WTC11 (cell line): ENCODE measurements around the gene MCRIP2. TPM values are rescaled to one million over a fixed set of nuclear protein-coding genes. Genes with fewer than 3 reads are reported as not detected.
A peak's percentile ranks its signal among the peaks of the same experiment; 100 is the strongest.

ENCODE experiments used
- ATAC-seq: fragments of 200-7000 bp; cut with Tn5 transposase; 2 replicates; pipeline ENCODE4 v1.10.0; 2021; ENCODE audit warnings: mild to moderate bottlenecking, moderate library complexity
- CTCF ChIA-PET: fragments of 300-600 bp; sonication (Branson Sonifier 250); formaldehyde crosslinking; loops from one replicate; lab custom pipeline; 2021; ENCODE audit warnings: antibody characterized with exemption; lab: Charles Lee
- POLR2A ChIA-PET: fragments of 350-600 bp; sonication (Branson Sonifier 250); formaldehyde crosslinking; loops from one replicate; lab custom pipeline; 2021; ENCODE audit warnings: antibody characterized with exemption; lab: Charles Lee
- DNase-seq: peaks from one replicate; pipeline ENCODE4 v3.0.0; 2021; ENCODE audit warnings: low spot score
- H3K27ac Mint-ChIP-seq: 2 replicates; pipeline ENCODE4 v1.8.0; 2021; ENCODE audit warnings: mixed read lengths
- H3K27me3 Mint-ChIP-seq: 2 replicates; pipeline ENCODE4 v1.8.0; 2021; ENCODE audit warnings: low read depth, mild to moderate bottlenecking, moderate library complexity, mixed read lengths
- H3K36me3 Mint-ChIP-seq: 2 replicates; pipeline ENCODE4 v1.8.0; 2021; ENCODE audit warnings: mixed read lengths
- H3K4me1 Mint-ChIP-seq: 2 replicates; pipeline ENCODE4 v1.8.0; 2022; ENCODE audit warnings: mixed read lengths
- H3K4me3 Mint-ChIP-seq: 2 replicates; pipeline ENCODE4 v1.8.0; 2021; ENCODE audit warnings: mild to moderate bottlenecking, moderate library complexity, mixed read lengths
- H3K9me3 Mint-ChIP-seq: 2 replicates; pipeline ENCODE4 v1.8.0; 2021; ENCODE audit warnings: mixed read lengths
- ATF1 ChIP-seq: sonication (generic); formaldehyde crosslinking; IDR thresholded peaks from 2 replicates; pipeline ENCODE4 v1.8.1; 2023; ENCODE audit warnings: mild to moderate bottlenecking, moderate library complexity, missing genetic modification reagents
- CBFB ChIP-seq: sonication (generic); formaldehyde crosslinking; IDR thresholded peaks from 2 replicates; pipeline ENCODE4 v1.8.1; 2022; ENCODE audit warnings: mild to moderate bottlenecking, low read depth, missing genetic modification reagents
- ELF4 ChIP-seq: sonication (generic); formaldehyde crosslinking; IDR thresholded peaks from 2 replicates; pipeline ENCODE4 v1.8.1; 2022; ENCODE audit warnings: low read depth, mild to moderate bottlenecking, moderate library complexity, missing genetic modification reagents
- EMX1 ChIP-seq: fragments of 250-450 bp; sonication (Bioruptor Pico); IDR thresholded peaks from 2 replicates; pipeline ENCODE4 v1.8.0; 2021; ENCODE audit warnings: mild to moderate bottlenecking
- FOXJ3 ChIP-seq: sonication (generic); formaldehyde crosslinking; IDR thresholded peaks from 2 replicates; pipeline ENCODE4 v1.9.0; 2021; ENCODE audit warnings: missing genetic modification reagents, mild to moderate bottlenecking, borderline replicate concordance
- FOXP4 ChIP-seq: sonication (generic); formaldehyde crosslinking; IDR thresholded peaks from 2 replicates; pipeline ENCODE4 v1.8.0; 2022; ENCODE audit warnings: mild to moderate bottlenecking, missing genetic modification reagents
- NFATC4 ChIP-seq: fragments of 250-450 bp; sonication (Bioruptor Pico); IDR thresholded peaks from 2 replicates; pipeline ENCODE4 v1.9.0; 2021; ENCODE audit warnings: mild to moderate bottlenecking
- NFYB ChIP-seq: sonication (generic); formaldehyde crosslinking; conservative IDR thresholded peaks from 2 replicates; pipeline ENCODE4 v1.8.0; 2022; ENCODE audit warnings: low read depth, missing genetic modification reagents
- PRRX2 ChIP-seq: fragments of 250-450 bp; sonication (Bioruptor Pico); IDR thresholded peaks from 2 replicates; pipeline ENCODE4 v1.8.0; 2021; ENCODE audit warnings: mild to moderate bottlenecking
- RELA ChIP-seq: sonication (generic); formaldehyde crosslinking; IDR thresholded peaks from 2 replicates; pipeline ENCODE4 v1.8.1; 2022; ENCODE audit warnings: missing genetic modification reagents, mild to moderate bottlenecking, borderline replicate concordance
- STAT6 ChIP-seq: sonication (generic); formaldehyde crosslinking; conservative IDR thresholded peaks from 2 replicates; pipeline ENCODE4 v1.8.1; 2023; ENCODE audit warnings: mild to moderate bottlenecking, low read depth, missing genetic modification reagents, moderate library complexity
- TEAD1 ChIP-seq: sonication (generic); formaldehyde crosslinking; IDR thresholded peaks from 2 replicates; pipeline ENCODE4 v1.8.0; 2022; ENCODE audit warnings: mild to moderate bottlenecking, missing genetic modification reagents
- TP53 ChIP-seq: sonication (generic); formaldehyde crosslinking; IDR thresholded peaks from 2 replicates; pipeline ENCODE4 v1.8.1; 2023; ENCODE audit warnings: mild to moderate bottlenecking, missing genetic modification reagents
- ZNF121 ChIP-seq: sonication (generic); formaldehyde crosslinking; IDR thresholded peaks from 2 replicates; pipeline ENCODE4 v1.8.0; 2023; ENCODE audit warnings: missing genetic modification reagents
- ZNF219 ChIP-seq: sonication (generic); formaldehyde crosslinking; IDR thresholded peaks from 2 replicates; pipeline ENCODE4 v1.8.0; 2023; ENCODE audit warnings: missing genetic modification reagents, mild to moderate bottlenecking, borderline replicate concordance
- ZNF232 ChIP-seq: sonication (generic); formaldehyde crosslinking; IDR thresholded peaks from 2 replicates; pipeline ENCODE4 v1.8.0; 2022; ENCODE audit warnings: mild to moderate bottlenecking, missing genetic modification reagents
- ZNF423 ChIP-seq: fragments of 250-450 bp; sonication (Bioruptor Pico); IDR thresholded peaks from 2 replicates; pipeline ENCODE4 v2.1.2; 2022; ENCODE audit warnings: mild to moderate bottlenecking, moderate library complexity
- ZNF671 ChIP-seq: fragments of 250-450 bp; sonication (Bioruptor Pico); IDR thresholded peaks from 2 replicates; pipeline ENCODE4 v1.8.0; 2021; ENCODE audit warnings: mild to moderate bottlenecking
- total RNA-seq: library from RNA; stranded (reverse); gene quantifications from 3 replicates; pipeline ENCODE4 v1.2.3, GENCODE V29; 2021
- TF ChIP-seq, protein P1 (sequence below): sonication (generic); formaldehyde crosslinking; IDR thresholded peaks from 2 replicates; pipeline ENCODE4 v1.8.1; 2023; ENCODE audit warnings: mild to moderate bottlenecking, missing genetic modification reagents, moderate library complexity
- TF ChIP-seq, protein P2 (sequence below): sonication (generic); formaldehyde crosslinking; IDR thresholded peaks from 2 replicates; pipeline ENCODE4 v1.8.0; 2022; ENCODE audit warnings: mild to moderate bottlenecking, missing genetic modification reagents
- TF ChIP-seq, protein P3 (sequence below): fragments of 250-450 bp; sonication (Bioruptor Pico); IDR thresholded peaks from 2 replicates; pipeline ENCODE4 v1.9.0; 2021; ENCODE audit warnings: mild to moderate bottlenecking

The MCRIP2 gene
- total RNA-seq, 1 experiment from 2014 or later = 63.3 TPM

DNA sequence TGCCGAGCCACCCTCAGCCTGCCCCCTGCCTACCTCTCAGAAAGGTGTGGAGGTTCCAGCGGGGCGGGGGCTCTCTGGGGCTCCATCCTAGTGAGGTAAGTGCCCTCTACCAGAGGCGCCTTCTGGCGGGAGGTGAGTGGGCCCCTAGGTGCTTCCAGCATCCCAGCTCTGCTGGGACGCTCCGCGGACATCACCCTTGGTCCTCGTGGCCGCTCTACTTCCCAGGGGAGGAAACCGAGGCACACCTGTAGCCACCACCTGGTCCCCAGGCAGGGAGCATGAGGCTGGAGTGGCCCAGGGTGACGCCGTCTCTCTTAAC lies 1.4 kb downstream of the MCRIP2 start:
- Mint-ChIP-seq H3K27me3 (no peaks in the 10 kb centered on the region), H3K9me3 (no peaks in the 10 kb centered on the region), H3K4me3 (peak overlapping the region; percentile 69), H3K4me1 (peaks cover 19% of the 10 kb centered on the region), H3K27ac (no peak overlapping the region), H3K36me3 (no peaks in the 10 kb centered on the region)
- DNase-seq (no peak), ATAC-seq (no peak)
- no peak for TF ChIP-seq ZNF232 (CRISPR knock-in tag)
- no peak for TF ChIP-seq STAT6 (CRISPR knock-in tag)
- TF ChIP-seq, protein P1, sequence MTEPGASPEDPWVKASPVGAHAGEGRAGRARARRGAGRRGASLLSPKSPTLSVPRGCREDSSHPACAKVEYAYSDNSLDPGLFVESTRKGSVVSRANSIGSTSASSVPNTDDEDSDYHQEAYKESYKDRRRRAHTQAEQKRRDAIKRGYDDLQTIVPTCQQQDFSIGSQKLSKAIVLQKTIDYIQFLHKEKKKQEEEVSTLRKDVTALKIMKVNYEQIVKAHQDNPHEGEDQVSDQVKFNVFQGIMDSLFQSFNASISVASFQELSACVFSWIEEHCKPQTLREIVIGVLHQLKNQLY (CRISPR knock-in tag) = no peak
- TF ChIP-seq ZNF219 (CRISPR knock-in tag) = no peak
- no peak for TF ChIP-seq FOXJ3 (CRISPR knock-in tag)
- no peak for TF ChIP-seq NFATC4 (CRISPR knock-in tag)
- no peak for TF ChIP-seq ELF4 (CRISPR knock-in tag)
- TF ChIP-seq RELA = no peak
- no peak for TF ChIP-seq ZNF423 (CRISPR knock-in tag)
- TF ChIP-seq TEAD1 (CRISPR knock-in tag) = no peak
- TF ChIP-seq CBFB = no peak
- TF ChIP-seq TP53 (CRISPR knock-in tag) = no peak
- ChIA-PET POLR2A (no interaction called here), CTCF (interaction anchor here (0.6 to 1.9 kb wide), 5 partner anchors 18 to 438 kb away, joined by 3 to 8 read pairs (median 4); no protein-coding TSS in a partner anchor)

- Mint-ChIP-seq H3K27ac (no peak overlapping the region), H3K4me3 (0 out of 2 replicates have a peak overlapping the region, but pooled peaks have one; percentile 5), H3K9me3 (no peaks in the 10 kb centered on the region), H3K36me3 (no peaks in the 10 kb centered on the region), H3K4me1 (peaks cover 10% of the 10 kb centered on the region; the same call in 1 of the 2 replicates), H3K27me3 (no peaks in the 10 kb centered on the region)
- POLR2A ChIA-PET = no interaction called here
- ATAC-seq (no peak), DNase-seq (no peak)
- CTCF ChIA-PET = no interaction called here
- TF ChIP-seq NFYB (CRISPR knock-in tag) (no peak), ZNF671 (CRISPR knock-in tag) (no peak), ATF1 (CRISPR knock-in tag) (no peak), ELF4 (CRISPR knock-in tag) (no peak), FOXP4 (CRISPR knock-in tag) (no peak), ZNF121 (no peak), ZNF232 (CRISPR knock-in tag) (no peak), PRRX2 (CRISPR knock-in tag) (no peak), EMX1 (CRISPR knock-in tag) (no peak), RELA (no peak)
- TF ChIP-seq, protein P2, sequence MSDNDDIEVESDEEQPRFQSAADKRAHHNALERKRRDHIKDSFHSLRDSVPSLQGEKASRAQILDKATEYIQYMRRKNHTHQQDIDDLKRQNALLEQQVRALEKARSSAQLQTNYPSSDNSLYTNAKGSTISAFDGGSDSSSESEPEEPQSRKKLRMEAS (CRISPR knock-in tag) = no peak
- TF ChIP-seq, protein P3, sequence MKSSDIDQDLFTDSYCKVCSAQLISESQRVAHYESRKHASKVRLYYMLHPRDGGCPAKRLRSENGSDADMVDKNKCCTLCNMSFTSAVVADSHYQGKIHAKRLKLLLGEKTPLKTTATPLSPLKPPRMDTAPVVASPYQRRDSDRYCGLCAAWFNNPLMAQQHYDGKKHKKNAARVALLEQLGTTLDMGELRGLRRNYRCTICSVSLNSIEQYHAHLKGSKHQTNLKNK (CRISPR knock-in tag) = no peak
Measured at GRCh38 chr16:644556-644955, 2.9 kb downstream of the MCRIP2 start.
